DND-41 (cell line): ENCODE data around the gene USPL1.

Experiments
- ATAC-seq: fragments of 200-7000 bp; cut with Tn5 transposase; 3 replicates; pipeline ENCODE4 v1.9.1; 2021; ENCODE audit warnings: low read depth; ENCODE audit not compliant: insufficient read depth
- DNase-seq: peaks from one replicate; pipeline ENCODE4 v3.0.0-alpha.2; 2020
- H2AFZ ChIP-seq: 2 replicates; pipeline ENCODE4 v1.6.0; 2012; ENCODE audit warnings: low read depth, low read length
- H3K27ac ChIP-seq: 2 replicates; pipeline ENCODE4 v1.5.1; 2012; ENCODE audit warnings: low read length, inconsistent platforms
- H3K27me3 ChIP-seq: fragments of 200-600 bp; sonication (generic); 2 replicates; pipeline ENCODE4 v1.6.0; 2012; ENCODE audit warnings: low read length, mild to moderate bottlenecking, inconsistent platforms; ENCODE audit not compliant: insufficient read depth, poor library complexity
- H3K36me3 ChIP-seq: 2 replicates; pipeline ENCODE4 v1.5.1; 2012; ENCODE audit warnings: low read length, inconsistent platforms; ENCODE audit not compliant: insufficient read depth
- H3K4me1 ChIP-seq: 2 replicates; pipeline ENCODE4 v1.5.1; 2012; ENCODE audit warnings: mild to moderate bottlenecking, low read length; ENCODE audit not compliant: insufficient read depth
- H3K4me2 ChIP-seq: 2 replicates; pipeline ENCODE4 v1.6.0; 2012; ENCODE audit warnings: mild to moderate bottlenecking, moderate library complexity, low read length, inconsistent platforms; ENCODE audit not compliant: insufficient read depth
- H3K4me3 ChIP-seq, 2 experiments: fragments of 200-600 bp in 1 of 2; shearing (Covaris generic) in 1 of 2; 2 replicates each; pipeline ENCODE4 v1.5.1; 2012 to 2016; ENCODE audit warnings: inconsistent platforms in 2 of 2, low read length in 2 of 2, mild to moderate bottlenecking in 2 of 2, low read depth in 1 of 2, moderate library complexity in 1 of 2
- H3K79me2 ChIP-seq: 2 replicates; pipeline ENCODE4 v1.6.0; 2012; ENCODE audit warnings: low read length, inconsistent platforms; ENCODE audit not compliant: insufficient read depth
- H3K9ac ChIP-seq: 2 replicates; pipeline ENCODE4 v1.6.0; 2012; ENCODE audit warnings: low read depth, mild to moderate bottlenecking, inconsistent platforms, low read length, moderate library complexity
- H3K9me3 ChIP-seq: 2 replicates; pipeline ENCODE4 v1.5.1; 2012; ENCODE audit warnings: low read length, moderate library complexity, mild to moderate bottlenecking, inconsistent platforms; ENCODE audit not compliant: insufficient read depth, severe bottlenecking
- H4K20me1 ChIP-seq: 2 replicates; pipeline ENCODE4 v1.6.0; 2012; ENCODE audit warnings: low read length; ENCODE audit not compliant: insufficient read depth
- EZH2 ChIP-seq: IDR thresholded peaks from 3 replicates; pipeline ENCODE4 v1.6.1; 2012; ENCODE audit warnings: borderline replicate concordance, low read depth, mild to moderate bottlenecking, moderate library complexity, low read length, inconsistent platforms; ENCODE audit not compliant: severe bottlenecking
- TF ChIP-seq, protein P1 (sequence below): IDR thresholded peaks from 2 replicates; pipeline ENCODE4 v1.5.1; 2012; ENCODE audit warnings: borderline replicate concordance, low read length, moderate library complexity, mild to moderate bottlenecking; ENCODE audit not compliant: poor library complexity, severe bottlenecking; ENCODE audit errors: extremely low read depth

Gene USPL1

GRCh38 chr13:30615481-30615865 lies 2.2 kb upstream of the USPL1 start:
- peaks cover 39% of the 10 kb centered on the region for H3K4me1 ChIP-seq
- ATAC-seq = no peak
- H3K4me3 ChIP-seq = peak overlapping the region; percentile 65 to 97; a peak in 3 of 4 replicates
- peaks cover 3% of the 10 kb centered on the region for H3K36me3 ChIP-seq
- TF ChIP-seq, protein P1, sequence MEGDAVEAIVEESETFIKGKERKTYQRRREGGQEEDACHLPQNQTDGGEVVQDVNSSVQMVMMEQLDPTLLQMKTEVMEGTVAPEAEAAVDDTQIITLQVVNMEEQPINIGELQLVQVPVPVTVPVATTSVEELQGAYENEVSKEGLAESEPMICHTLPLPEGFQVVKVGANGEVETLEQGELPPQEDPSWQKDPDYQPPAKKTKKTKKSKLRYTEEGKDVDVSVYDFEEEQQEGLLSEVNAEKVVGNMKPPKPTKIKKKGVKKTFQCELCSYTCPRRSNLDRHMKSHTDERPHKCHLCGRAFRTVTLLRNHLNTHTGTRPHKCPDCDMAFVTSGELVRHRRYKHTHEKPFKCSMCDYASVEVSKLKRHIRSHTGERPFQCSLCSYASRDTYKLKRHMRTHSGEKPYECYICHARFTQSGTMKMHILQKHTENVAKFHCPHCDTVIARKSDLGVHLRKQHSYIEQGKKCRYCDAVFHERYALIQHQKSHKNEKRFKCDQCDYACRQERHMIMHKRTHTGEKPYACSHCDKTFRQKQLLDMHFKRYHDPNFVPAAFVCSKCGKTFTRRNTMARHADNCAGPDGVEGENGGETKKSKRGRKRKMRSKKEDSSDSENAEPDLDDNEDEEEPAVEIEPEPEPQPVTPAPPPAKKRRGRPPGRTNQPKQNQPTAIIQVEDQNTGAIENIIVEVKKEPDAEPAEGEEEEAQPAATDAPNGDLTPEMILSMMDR = no peak
- no peak for TF ChIP-seq EZH2
- H3K27me3 ChIP-seq = no peaks in the 10 kb centered on the region
- H3K4me2 ChIP-seq = peak overlapping the region; percentile 64
- no peak for DNase-seq
- peaks cover 84% of the 10 kb centered on the region for H3K79me2 ChIP-seq
- H3K27ac ChIP-seq = peak overlapping the region; percentile 99
- peaks cover 3% of the 10 kb centered on the region; the same call in 1 of the 2 replicates for H4K20me1 ChIP-seq
- H2AFZ ChIP-seq = peak overlapping the region; percentile 82; the same call in 1 of the 2 replicates
- H3K9ac ChIP-seq = peak overlapping the region; percentile 80
- H3K9me3 ChIP-seq = no peaks in the 10 kb centered on the region

DNA sequence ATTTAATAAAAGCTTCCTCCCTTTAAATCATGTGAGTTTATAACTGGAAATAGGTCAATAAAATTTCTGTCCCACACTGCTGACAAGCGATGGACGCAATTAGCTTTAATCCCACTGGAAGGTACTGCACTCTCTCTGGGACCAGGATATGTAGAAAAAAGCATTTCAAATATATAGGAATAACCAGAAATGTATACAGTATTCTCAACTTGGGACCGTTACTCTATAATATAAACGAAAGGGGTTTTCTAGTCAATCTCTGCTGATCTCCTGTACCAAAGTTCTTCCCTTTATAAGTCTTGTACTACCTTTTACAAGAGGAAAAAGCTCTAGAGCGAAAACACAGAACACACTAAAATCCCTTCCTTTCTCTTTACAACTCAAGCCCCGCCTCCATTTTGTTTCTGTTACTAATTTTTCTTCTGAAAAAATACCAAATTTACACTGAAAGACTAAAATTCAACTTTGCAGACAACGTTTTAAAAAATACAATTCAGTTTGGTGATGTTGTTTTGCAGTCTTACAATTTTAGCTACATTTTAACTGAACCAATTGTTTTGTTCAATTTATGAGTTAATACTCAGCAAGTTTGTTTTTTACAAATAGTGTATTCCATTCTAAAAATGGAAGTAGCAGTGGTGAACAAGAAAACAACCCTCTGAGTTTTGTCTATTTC lies 1.7 kb upstream of the USPL1 start:
- H3K4me2 ChIP-seq = peak overlapping the region; percentile 64
- H3K36me3 ChIP-seq = peaks cover 3% of the 10 kb centered on the region
- DNase-seq (no peak), ATAC-seq (no peak)
- H3K79me2 ChIP-seq = peaks cover 89% of the 10 kb centered on the region
- no peaks in the 10 kb centered on the region for H3K9me3 ChIP-seq
- H3K4me1 ChIP-seq = peaks cover 42% of the 10 kb centered on the region
- peak overlapping the region; percentile 82; the same call in 1 of the 2 replicates for H2AFZ ChIP-seq
- peak overlapping the region; percentile 65 to 97 for H3K4me3 ChIP-seq
- H3K9ac ChIP-seq = peak overlapping the region; percentile 80
- TF ChIP-seq, protein P1 = no peak
- TF ChIP-seq EZH2 = no peak
- H3K27me3 ChIP-seq = no peaks in the 10 kb centered on the region
- peaks cover 3% of the 10 kb centered on the region; the same call in 1 of the 2 replicates for H4K20me1 ChIP-seq
- H3K27ac ChIP-seq = peak overlapping the region; percentile 99

DNA sequence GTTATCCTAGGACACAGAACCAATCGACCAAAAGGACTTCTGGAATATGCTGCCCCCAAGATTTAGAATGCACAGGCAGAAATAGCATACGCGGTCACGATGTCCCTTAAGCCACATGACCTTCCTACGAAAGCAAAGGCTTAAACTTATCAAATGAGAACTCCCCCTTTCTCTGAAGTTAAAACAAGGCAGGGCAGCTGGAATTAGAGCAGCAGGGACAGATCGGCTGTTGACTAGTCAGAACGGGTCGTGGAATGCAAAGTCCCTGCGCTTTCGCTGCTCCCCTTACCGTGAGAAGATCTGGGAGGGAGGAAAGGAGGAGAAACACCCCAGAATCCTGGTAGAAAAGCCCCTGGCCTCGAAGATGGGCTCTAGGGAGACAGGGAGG lies 799 bp upstream of the USPL1 start:
- Histone ChIP-seq H2AFZ (peak overlapping the region; percentile 82), H4K20me1 (peaks cover 3% of the 10 kb centered on the region; the same call in 1 of the 2 replicates), H3K4me2 (peak overlapping the region; percentile 64), H3K27ac (peak overlapping the region; percentile 99), H3K4me3 (peak overlapping the region; percentile 65 to 97), H3K9ac (peak overlapping the region; percentile 80), H3K4me1 (peaks cover 45% of the 10 kb centered on the region), H3K79me2 (peaks cover 97% of the 10 kb centered on the region), H3K36me3 (peaks cover 5% of the 10 kb centered on the region), H3K9me3 (no peaks in the 10 kb centered on the region), H3K27me3 (no peaks in the 10 kb centered on the region)
- TF ChIP-seq, protein P1 = peak; percentile 16
- no peak for TF ChIP-seq EZH2
- DNase-seq (peak; percentile 73), ATAC-seq (peak; percentile 46)
